OCI-M2 (cell line): Measurements from ENCODE around the gene CRHR1.

Experiments
- DNase-seq: peaks from one replicate; lab custom pipeline; 2025; ENCODE audit not compliant: unreplicated experiment; lab: John Stamatoyannopoulos, UW

CRHR1 gene

DNA sequence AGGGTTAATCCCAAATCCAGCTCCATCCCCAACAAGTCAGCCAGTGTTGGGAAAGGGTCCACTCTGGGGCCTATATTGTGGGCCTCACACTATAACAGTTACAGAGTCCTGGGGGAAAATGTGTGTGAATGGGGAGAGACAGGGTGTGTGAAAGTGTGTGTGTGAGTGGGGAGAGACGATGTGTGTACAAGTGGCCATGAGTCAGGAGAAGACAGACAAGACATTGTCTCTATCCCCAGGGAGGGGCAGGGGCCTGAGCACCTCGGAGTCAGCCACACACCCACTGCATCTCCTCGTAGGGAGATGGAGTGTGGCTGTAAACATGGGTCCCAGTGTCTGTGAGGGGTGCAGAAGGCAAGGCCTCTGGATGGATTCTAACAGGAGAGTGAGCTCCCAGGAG, 2.9 kb downstream of the CRHR1 start:
- DNase-seq: no peak

DNA sequence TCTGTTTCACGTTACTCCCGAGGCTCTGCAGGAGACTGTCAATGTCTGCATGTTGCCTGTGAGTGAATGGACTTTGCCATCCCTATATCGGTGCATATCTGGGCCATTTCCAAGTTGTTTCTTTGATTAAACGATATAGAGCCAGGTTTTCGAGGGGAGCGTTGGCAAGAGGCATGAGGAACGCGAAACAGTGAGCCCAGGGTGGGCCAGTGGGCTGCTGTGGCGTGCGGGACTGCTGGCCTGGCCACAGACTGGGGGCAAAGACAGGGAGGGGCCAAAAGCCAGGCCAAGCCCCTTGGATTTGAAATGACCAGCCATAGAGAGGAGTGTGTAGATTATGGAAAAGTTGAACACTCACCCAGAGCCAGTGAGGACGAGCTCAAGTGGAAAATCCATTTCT, 3.5 kb downstream of the CRHR1 start:
- no peak for DNase-seq

DNA sequence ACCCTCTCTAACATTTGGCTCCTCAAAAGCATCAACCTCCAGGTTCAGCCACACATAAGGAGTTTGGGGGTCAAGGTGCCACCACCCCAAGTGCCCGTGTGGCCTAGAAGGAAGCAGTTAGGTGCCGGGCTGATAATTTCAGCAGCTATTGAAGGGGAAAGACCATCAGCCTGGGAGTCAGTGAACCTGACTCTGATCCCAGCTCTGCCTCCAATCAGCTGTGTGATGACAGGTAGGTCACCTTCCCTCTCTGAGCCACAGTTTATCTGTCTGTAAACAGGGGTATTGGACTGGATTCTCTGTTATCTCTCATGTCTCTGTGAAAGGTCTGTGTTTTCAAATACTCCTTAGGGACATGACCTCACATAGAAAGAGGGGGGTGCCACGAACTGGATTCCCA, 3.9 kb downstream of the CRHR1 start:
- no peak for DNase-seq

DNA sequence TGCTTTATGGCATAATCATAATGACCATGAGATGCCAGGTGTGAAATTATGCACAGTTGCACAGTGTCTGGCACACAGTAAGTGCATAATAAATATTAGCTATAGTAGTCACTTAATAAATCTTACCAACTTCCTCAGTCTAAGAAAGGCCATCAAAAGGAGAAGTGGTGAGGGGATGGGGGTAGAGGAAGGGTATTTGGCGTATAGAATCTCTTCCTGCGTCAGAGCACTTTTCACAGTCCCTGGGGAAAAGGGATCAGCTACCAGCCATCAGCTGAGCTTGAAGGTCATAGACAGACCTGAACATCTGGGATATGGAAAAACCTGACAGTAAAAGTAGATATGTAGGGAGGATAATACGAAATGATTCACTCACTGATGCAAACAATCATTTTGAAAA, 5.8 kb downstream of the CRHR1 start:
- no peak for DNase-seq

DNA sequence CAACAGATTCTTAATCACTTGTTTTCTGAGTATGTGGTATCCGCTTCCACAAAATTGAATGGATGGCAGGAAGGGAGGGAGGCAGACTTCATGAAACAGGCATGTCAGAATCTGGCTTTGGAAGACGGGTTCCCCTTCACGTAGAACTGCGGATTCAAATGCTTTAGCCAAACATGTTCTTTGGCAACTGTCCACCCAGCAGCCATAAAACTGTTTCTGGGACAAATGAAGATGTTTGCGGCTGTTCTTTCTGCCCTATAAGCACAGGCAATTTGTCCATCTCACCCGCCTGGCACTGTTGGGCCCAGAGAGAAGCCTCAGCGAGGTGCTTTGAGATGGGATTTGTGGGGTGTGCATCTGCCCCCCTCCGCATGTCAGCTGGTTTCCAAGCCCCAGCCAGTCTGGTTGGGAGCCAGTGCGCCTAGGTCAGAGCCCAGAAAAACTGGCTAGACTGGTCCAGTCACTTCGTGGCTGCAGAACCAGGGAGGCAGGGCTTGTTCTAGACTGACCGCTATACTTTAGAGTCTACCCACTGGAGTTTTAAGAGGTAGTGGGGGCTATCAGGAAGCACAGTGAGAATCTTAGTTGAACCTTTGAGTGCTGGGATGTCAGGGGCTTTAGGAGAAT, 6.3 kb downstream of the CRHR1 start:
- DNase-seq: no peak

DNA sequence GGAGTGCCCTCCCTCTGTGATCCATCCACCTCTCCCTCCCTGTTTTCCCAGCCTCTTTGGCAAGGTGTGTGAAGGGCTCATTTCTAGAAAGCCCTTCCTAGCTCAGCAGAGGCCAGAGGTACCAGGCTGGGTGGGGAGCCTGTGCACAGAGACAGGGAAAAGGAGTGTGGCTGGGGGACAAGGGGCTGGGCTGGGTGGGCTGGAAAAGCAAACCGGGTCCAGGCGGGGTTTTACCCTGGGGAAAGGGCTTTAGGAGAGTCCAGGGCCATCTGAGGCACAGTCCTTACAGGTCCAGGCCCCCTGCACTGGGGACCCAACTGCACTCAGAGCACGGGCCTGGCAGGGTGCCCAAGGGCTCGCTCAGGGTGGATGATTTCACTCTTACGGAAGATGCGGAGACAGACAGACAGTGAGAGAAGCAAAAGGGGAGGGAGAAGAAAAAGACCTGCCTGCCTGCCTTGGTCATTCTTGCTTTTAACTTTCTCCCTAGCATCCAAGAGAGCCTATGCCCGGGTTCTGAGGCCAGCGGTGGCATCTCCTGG, 7.0 kb downstream of the CRHR1 start:
- DNase-seq: no peak

DNA sequence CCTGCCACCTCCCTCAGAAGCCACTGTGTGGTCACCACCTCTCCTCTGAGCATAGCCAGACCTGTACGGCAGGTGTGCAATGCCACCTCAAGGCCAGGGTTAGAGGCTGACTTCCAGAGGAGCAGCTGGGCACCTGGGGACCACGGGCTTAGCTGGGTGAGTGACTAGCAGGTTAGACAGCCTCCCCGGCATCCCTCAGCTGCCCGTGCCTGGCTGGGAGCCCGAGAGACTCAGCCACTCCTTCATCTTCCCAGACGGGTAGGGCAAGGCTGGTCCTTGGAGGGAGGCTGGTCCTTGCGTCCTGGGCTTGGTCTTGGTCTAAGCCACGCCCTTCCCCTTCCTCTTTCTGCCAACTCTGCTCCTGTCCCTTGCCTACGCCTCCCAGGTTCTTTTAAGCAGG, 7.8 kb downstream of the CRHR1 start:
- DNase-seq: no peak

DNA sequence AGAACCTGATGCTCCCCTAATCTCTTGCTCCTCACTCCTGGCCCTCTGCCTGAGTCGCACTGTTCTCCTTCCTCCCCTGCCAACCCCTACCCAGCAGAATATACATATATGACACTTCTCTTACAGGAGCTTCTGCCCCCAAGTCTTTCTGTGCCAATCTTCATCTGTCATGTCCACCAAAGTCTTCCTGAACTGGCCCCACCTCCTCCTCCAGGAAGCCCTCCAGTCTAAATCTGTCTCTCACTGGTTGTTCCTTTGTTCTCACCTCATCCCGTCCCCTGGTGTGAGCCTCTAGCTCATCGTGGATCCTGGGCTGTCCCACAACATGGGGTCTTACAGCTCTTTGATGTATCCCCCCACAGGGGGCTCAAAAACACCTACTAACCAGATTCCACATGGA, 8.3 kb downstream of the CRHR1 start:
- DNase-seq: no peak

DNA sequence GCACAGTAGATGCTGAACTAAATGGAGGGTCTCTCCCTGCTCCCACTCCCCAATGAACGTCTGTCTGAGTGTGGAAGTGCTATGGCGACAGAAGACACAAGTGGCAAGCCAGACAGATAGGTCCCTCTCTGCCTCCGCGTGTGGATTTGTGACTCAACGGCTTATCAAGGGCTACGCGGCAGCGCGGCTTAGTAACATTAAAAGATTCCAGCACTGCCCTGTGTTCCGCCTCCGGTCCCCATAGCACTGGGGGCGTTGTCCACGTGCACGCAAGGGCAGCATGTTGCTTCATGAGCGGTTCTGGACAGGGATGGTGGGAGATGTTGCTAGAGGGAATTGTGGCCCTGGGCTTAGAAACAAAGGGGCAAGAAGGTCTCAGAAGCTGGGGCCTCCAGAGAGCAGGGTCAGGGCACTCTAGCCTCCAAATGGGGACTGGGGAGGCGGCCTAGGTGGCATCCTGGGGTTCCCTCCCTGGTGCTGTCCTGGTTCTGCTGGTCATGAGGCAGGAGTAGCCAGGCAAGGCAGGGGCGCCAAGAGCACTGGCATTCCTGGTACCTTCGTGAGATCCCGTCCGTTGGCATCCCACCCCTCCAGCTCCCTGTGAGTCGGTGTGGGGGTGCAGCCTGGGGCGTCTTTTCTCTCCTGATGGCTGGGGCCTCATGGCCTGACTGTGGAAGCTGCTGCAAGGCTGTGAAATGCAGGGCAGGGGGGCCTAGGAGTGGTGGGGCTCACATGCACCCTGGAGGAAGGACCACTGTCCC, 9.1 kb downstream of the CRHR1 start:
- DNase-seq: no peak

DNA sequence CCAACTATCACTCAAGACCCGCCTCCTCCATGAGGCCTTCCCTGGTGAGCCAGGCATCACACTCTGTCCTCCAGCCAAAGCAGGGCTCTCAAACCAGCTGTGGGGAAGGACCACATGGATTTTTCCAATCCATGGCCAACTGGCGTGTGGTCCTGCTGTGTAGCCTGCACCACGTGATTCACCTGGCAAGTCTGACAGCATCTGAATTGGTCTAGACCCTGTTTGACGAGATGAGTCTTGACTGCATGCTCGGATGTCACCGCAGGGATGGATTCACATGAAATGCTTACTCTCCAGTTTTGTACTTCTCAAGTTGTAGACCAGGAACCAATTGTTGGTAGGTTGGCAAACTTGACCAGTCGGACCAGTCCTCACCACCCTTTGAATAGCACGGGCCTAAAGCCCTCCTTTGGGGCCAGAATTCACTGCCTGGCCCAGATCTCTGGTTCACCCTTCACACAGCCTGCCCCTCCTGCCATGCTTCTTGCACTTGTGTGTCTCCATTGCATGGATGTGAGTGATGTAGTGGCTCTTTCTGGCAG, 9.9 kb downstream of the CRHR1 start:
- no peak for DNase-seq

DNA sequence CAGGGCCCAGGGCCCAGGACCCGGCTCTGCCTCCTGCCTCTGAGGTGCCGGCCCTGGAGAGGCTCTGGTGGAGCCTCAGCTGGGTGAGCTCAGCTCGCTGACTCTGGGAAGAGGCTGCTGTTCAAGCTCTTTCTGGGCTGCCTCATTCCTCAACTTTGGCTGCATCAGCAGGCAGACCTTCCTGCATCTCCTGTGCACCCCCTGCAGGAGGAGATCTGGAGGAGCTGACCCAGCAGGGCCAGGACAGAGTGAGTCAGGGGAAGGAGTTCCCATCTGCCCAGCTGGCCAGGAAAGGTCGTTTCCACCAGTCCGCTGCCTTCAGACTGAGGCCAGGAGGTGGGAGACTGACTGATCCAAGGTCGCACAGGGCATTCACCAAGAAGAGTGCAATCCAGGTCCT, 10.7 kb downstream of the CRHR1 start:
- DNase-seq: no peak

DNA sequence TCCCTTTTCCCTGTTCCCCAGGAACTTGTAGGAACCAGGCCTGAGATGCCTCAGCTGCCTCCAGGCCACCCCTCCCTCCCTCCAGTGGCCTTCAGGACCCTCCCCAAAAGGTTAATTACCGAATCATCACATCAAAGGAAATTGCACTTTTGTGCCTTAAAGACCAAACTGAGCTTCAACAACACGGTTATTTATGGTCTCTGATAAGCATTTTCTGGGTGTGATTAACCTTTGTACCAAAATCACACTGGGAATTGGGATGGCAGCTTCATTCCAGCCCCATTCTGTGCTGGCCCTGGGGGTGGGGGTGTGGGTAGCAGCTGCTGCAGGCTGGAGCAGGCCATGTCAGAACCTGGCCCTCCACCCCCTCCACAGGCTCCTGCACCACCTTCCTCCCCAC, 16.7 kb downstream of the CRHR1 start:
- no peak for DNase-seq

DNA sequence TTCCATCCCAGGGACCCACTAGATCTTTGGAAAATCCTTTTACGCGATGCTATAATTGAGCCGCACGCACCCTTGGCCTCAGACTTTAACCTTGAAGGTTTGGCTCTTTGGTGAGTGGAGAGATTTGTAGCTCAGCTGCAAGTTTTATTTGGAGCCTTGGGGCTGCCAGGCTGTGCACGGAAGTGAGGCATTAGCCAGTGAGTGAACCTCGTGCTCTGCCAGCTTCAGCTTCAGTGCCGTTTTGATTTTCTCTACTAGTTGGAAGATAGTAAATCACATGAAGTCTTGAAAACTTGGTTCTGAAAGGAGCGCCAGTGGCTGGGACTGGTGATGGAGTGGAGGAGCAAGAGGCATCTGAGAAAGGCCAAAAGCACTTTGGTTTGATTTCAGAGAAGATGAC, 17.3 kb downstream of the CRHR1 start:
- DNase-seq: no peak

DNA sequence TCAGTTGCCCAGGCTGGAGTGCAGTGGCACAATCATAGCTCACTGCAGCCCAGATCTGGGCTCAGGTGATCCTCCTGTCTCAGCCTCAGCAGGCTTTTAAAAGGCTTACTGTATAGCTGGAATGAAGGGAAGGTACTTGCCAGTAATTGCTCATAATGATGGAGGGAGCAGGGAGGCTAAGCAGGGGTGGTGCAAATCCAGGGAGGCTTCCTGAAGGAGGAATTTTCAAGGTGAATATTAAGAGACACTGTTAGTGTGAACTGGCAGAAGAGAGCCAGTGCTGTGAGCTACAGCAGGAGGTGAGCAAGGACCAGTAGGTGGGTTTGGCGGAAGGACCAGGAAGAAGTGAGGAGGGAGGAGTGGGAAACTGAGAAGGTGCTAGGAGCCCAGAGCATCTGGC, 24.7 kb downstream of the CRHR1 start:
- DNase-seq: no peak

DNA sequence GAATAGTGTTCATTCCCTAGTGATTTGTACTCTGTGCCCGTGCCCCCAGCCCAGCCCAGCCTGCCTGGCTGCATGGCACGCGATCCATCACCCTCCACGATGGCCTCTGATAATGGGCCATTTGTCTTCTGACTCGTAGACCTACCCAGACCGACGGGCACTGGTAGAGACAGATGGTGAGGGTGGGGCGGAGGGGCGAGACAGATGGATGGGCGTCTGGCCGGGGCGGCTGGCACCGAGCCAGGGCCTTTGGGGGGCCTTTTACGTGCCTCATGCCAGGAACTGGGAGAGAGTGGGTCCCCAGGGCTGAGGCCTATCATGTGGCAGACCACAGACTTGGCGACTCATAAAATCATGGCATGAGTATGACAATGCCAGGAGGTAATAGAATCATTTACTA, 25.4 kb downstream of the CRHR1 start:
- no peak for DNase-seq

DNA sequence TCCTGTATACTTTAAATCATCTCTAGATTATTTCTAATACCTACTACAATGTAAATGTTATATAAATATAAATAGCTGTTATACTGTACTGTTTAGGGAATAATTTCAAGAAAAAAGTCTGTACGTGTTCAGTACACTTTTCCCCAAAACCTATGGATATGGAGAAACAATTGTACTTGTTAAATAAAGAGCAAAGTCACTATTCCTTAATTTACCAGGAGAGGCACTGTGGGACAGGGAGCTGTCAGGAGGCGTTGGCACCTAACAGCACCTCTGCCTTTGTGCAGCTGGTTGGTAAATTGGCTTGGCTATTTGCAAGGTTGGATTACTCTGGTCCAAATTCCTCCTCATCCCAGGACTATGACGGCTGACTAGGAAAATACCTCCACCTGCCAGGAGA, 28.0 kb downstream of the CRHR1 start:
- no peak for DNase-seq

DNA sequence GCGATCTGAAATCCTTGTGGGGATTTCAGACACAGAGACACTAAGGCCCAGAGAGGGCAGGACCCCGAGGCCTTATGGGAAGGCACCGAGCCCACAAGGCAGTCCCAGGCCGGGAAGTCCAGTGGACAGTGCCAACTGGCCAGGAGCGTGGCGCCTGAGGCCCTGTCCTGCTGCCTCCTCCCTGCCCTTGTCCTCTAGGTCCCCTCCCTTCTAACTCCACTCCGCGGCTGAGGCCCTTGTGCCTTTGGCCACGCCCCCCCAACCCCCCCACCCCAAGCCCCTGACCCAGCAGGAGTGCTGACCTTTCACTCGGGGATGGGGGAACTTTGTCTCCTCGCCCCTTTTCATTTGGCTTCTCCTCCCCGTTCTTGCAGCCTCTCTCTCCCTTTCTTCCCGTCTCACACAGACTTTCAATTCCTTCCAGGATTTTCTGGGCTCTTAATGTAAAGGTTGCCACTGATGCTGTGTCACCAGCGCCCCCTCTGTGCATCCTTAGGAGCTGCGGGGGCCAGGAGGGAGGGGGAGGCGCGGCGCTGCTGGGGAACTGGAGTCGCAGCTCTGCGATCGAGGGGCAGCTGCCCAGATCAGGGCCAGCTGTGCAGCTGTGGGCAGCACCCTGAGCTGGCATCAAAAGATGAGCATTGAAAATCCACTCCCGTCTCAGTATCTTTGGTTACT, 29.1 kb downstream of the CRHR1 start:
- no peak for DNase-seq

DNA sequence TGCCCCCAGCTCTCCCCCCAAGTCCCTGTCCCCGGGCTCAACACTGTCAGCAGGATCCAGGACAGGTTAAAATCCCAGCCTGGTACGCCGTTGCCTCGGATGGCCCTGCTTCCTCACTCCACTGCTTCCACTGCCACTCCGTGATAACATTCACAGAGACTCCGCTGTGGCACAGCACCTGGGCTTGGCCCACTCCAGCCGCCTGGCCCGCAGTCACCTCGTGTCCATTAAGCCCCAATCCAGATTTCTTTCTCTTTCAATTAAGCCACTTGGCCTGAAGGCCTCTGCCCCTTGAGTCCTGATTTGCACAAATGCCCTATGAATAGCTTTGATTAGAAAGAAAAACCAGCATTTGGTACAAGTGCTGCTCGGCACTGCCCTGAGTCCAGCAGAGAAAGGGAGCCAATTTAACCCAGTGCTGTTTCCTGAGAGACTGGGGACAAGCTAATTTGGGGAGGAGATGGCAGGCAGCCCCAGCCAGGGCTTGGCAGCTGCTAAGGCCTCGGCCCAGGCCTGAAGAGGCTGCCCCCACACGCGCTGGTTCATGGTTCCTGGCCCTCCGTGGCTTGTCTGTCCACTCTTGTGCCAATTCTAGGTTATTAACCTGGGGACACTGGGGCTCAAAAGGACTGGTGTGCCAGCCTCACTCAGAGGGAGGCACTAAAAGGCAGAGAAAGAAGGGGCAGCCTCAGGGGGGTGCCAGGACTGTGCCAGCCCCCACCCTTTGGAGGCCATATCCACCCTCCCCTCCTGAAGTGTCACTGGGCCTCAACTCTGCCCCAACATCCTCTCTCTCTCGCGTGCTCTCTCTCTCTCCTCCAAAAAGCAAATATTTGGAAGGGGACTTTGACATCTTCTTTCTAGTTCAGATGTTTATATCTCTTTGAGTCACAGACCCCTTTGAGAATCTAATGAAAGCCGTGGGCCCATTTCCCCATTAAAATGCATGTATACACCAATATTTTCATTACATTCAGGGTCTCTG, 30.8 kb downstream of the CRHR1 start:
- DNase-seq: no peak

DNA sequence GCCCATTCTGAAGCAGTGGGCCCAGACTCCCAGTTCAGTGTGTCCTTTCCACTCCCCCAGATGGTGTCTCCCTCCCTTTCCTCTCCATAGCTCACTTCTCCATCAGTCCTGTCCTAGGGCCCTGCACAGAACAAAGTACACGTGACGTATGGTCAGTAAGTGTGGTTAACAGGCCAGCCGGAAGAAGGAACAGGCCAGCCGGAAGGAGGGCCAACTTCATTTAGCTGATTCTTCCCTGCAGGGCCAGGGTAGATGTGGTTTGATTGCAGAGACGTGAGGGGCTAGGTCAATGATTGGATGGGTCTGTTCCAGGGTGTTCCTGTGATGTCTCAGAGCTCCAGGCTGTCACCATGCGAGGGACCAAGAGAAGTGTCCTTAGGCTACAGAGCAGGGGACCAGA, 31.6 kb downstream of the CRHR1 start:
- DNase-seq: no peak

DNA sequence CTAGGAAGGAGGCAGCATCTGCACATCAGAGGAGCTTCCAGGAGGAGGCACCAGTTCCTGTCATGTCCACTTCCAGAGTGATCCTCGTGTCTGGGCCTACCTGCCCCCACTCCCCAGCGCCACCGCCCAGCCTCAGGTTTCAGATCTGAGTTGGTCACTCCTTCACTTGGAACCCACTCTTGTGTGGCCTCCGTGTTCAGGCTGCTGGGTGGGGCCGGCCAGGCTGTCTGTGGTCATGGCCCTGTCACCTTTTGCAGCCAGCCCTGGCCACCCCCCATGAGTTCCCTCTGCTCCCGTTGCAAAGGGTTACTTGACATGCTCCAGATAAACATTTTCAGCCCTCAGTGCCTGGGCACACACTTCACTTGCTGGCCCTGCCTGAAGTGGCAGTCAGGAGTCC, 33.9 kb downstream of the CRHR1 start:
- DNase-seq: no peak

DNA sequence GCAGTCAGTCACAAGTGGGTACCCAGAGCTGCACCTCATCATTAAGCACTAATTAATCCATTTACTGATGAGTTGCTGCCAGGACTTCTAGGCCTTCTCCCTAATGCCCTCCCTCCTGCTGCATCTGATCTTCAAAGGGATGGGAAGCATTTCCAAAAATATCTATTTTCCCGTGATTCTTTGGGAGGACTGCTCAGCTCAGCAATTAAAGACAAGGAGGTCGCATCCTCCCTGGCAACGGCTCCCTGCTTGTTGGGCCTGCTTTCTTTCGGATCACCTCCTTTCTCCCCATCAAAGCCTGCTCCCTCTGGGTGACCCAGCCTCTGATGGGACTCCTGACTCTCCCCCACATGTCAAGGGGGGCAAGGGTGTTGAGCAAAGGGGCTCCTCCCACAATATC, 34.6 kb downstream of the CRHR1 start:
- no peak for DNase-seq
